ENCODE results near the gene HIP1R.

HIP1R gene

GRCh38 chr12:122834104-122834920 is 945 bp upstream of the HIP1R start:
- DNase-seq (ENCODE audit: low read depth in 2 of 2), result no peak

- DNase-seq (ENCODE audit: low read depth in 2 of 2), result no peak
Observed at GRCh38 chr12:122835750-122836026, 431 bp downstream of the HIP1R start.

- DNase-seq (ENCODE audit: low read depth in 2 of 2), result peak; percentile 14 to 37
Observed at GRCh38 chr12:122836027-122836921, 1.0 kb downstream of the HIP1R start.

- no peak for DNase-seq (ENCODE audit: low read depth in 2 of 2)
Observed at GRCh38 chr12:122837306-122838265, 2.3 kb downstream of the HIP1R start.

- DNase-seq (ENCODE audit: low read depth in 2 of 2), result no peak
Observed at GRCh38 chr12:122838841-122839240, 3.6 kb downstream of the HIP1R start.

- DNase-seq (ENCODE audit: low read depth in 2 of 2), result no peak
Observed at GRCh38 chr12:122839907-122840554, 4.8 kb downstream of the HIP1R start.

GRCh38 chr12:122840580-122841513 is 5.6 kb downstream of the HIP1R start:
- DNase-seq (ENCODE audit: low read depth in 2 of 2), result no peak

GRCh38 chr12:122841544-122842321 is 6.5 kb downstream of the HIP1R start:
- DNase-seq (ENCODE audit: low read depth in 2 of 2), result no peak

- DNase-seq (ENCODE audit: low read depth in 2 of 2), result no peak
Observed at GRCh38 chr12:122842505-122843405, 7.5 kb downstream of the HIP1R start.

- DNase-seq (ENCODE audit: low read depth in 2 of 2), result no peak
Observed at GRCh38 chr12:122843455-122843854, 8.2 kb downstream of the HIP1R start.

- DNase-seq (ENCODE audit: low read depth in 2 of 2), result no peak
Observed at GRCh38 chr12:122844366-122844971, 9.2 kb downstream of the HIP1R start.

- DNase-seq (ENCODE audit: low read depth in 2 of 2), result no peak
Observed at GRCh38 chr12:122845041-122845864, 10.0 kb downstream of the HIP1R start.

- DNase-seq (ENCODE audit: low read depth in 2 of 2), result no peak
Observed at GRCh38 chr12:122845865-122846621, 10.8 kb downstream of the HIP1R start.

- DNase-seq (ENCODE audit: low read depth in 2 of 2), result no peak
Observed at GRCh38 chr12:122846622-122847515, 11.6 kb downstream of the HIP1R start.

GRCh38 chr12:122847516-122847836 is 12.2 kb downstream of the HIP1R start:
- DNase-seq (ENCODE audit: low read depth in 2 of 2), result no peak
